BJ (cell line): ENCODE measurements around the gene HECW1. TPM values are rescaled to one million over a fixed set of nuclear protein-coding genes. Genes with fewer than 3 reads are reported as not detected.

Source experiments
- CTCF ChIA-PET: fragments of 350-600 bp; formaldehyde crosslinking; extraction: SDS; loops from one replicate; lab custom pipeline; 2021; ENCODE audit warnings: antibody characterized with exemption, inconsistent platforms; lab: Yijun Ruan, JAX
- POLR2A ChIA-PET: fragments of 300-600 bp; sonication (Branson Sonifier 250); formaldehyde crosslinking; extraction: SDS; loops from one replicate; lab custom pipeline; 2021; ENCODE audit warnings: antibody characterized with exemption; lab: Charles Lee
- DNase-seq: peaks from one replicate; pipeline ENCODE4 v3.0.0-alpha.2; 2011; ENCODE audit warnings: low read depth
- H3K27me3 ChIP-seq: 2 replicates; pipeline ENCODE4 v1.6.0; 2011; ENCODE audit warnings: low read length; ENCODE audit not compliant: control insufficient read depth, insufficient read depth
- H3K36me3 ChIP-seq: 2 replicates; pipeline ENCODE4 v1.5.1; 2011; ENCODE audit warnings: low read length; ENCODE audit not compliant: control insufficient read depth, insufficient read depth
- H3K4me3 ChIP-seq: 2 replicates; pipeline ENCODE4 v1.5.1; 2011; ENCODE audit warnings: low read depth, mild to moderate bottlenecking, control low read depth, low read length
- polyA plus RNA-seq: library from polyadenylated mRNA; depleted of rRNA; stranded (reverse); fragments of >200 nt; gene quantifications from 2 replicates; pipeline ENCODE4 v1.2.3, GENCODE V29; 2011
- TF ChIP-seq, protein P1 (sequence below): IDR thresholded peaks from 2 replicates; pipeline ENCODE4 v1.5.1; 2011; ENCODE audit warnings: low read depth, mild to moderate bottlenecking, control low read depth, inconsistent platforms, low read length, moderate library complexity; ENCODE audit not compliant: insufficient read depth

The HECW1 gene
- polyA plus RNA-seq, 1 experiment, result 2.9 TPM

DNA sequence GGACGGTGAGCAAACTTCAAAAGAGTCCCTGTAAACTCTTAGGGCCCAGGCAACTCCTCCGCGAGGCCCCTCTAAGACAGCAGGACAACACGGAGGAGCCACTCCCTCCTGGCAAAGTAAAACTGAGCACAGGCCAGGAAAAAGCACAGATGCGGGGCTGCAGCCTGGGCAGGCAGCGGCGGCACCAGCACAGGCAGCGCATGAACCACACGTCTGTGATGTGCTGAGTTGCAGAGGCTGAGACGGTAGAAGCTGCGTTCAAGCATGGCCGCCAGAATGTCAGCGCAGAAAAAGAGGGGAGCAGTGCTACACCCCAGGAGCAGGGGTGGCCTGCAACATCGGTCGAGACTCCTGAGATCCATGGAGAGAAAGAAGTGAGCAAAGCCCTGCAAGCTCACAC, 424.3 kb downstream of the HECW1 start:
- no peaks in the 10 kb centered on the region for H3K36me3 ChIP-seq
- no peak overlapping the region for H3K4me3 ChIP-seq
- CTCF ChIA-PET, result interaction anchor here (0.6 to 0.7 kb wide), 2 partner anchors 46 to 142 kb away, joined by 3 read pairs; partner anchors contain the start of gene STK17A
- DNase-seq, result no peak
- POLR2A ChIA-PET, result no interaction called here
- TF ChIP-seq, protein P1, sequence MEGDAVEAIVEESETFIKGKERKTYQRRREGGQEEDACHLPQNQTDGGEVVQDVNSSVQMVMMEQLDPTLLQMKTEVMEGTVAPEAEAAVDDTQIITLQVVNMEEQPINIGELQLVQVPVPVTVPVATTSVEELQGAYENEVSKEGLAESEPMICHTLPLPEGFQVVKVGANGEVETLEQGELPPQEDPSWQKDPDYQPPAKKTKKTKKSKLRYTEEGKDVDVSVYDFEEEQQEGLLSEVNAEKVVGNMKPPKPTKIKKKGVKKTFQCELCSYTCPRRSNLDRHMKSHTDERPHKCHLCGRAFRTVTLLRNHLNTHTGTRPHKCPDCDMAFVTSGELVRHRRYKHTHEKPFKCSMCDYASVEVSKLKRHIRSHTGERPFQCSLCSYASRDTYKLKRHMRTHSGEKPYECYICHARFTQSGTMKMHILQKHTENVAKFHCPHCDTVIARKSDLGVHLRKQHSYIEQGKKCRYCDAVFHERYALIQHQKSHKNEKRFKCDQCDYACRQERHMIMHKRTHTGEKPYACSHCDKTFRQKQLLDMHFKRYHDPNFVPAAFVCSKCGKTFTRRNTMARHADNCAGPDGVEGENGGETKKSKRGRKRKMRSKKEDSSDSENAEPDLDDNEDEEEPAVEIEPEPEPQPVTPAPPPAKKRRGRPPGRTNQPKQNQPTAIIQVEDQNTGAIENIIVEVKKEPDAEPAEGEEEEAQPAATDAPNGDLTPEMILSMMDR, result no peak
- peaks cover 9% of the 10 kb centered on the region for H3K27me3 ChIP-seq

DNA sequence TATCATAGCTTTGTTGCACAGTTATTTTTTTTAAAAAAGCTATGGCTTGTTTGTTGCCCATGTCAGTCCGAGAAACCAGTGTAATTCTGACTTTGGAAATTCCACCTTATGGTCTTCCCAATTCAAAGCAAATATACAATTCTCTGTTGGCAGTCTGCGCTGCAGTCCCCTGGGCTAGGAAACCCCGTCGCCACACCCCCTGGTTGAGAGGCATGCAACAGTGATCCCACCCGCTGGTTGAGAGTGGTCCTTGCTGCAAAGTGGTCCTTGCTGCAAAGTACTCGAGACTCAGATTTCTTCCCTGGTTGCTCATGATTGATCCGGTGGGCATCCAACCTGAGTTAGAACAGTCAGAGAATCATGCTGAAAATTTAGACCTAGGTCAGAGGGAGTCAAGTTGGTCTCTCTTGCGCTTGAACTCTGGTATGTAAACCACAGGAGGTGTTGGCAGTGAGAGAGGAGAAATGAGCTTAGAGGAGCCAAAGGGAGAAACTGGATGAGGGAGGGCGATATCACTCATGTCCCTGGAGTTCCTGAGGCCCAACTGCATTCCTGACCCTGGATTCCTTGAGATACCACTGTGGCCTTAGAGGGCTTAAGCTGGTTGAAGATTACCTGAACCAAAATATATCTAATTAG, 425.4 kb downstream of the HECW1 start:
- H3K36me3 ChIP-seq, result no peaks in the 10 kb centered on the region
- ChIA-PET POLR2A (no interaction called here), CTCF (interaction anchor here (0.6 to 1.2 kb wide), 4 partner anchors 14 to 143 kb away, joined by 3 to 4 read pairs (median 3); no protein-coding TSS in a partner anchor)
- no peak for DNase-seq
- H3K4me3 ChIP-seq, result no peak overlapping the region
- TF ChIP-seq, protein P1, result no peak
- H3K27me3 ChIP-seq, result peaks cover 5% of the 10 kb centered on the region

DNA sequence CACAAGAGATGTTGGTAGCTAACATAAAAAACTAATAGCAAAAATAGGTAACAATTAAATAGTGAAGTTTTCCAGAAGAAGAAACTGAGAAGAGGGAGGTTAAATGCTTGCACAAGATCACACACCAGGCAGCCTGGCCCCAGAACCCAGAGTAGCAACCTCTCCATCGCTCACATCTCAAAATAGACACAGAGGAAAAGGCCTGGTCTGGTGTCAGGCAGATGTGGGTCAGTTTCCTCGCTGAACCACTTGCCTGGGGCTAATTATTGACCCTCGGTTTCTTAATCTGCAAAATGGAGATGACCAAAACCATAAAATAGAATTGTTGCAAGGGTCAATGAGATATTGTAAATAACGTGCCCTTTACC, 425.9 kb downstream of the HECW1 start:
- Histone ChIP-seq H3K36me3 (no peaks in the 10 kb centered on the region), H3K27me3 (peaks cover 5% of the 10 kb centered on the region), H3K4me3 (no peak overlapping the region)
- TF ChIP-seq, protein P1, result no peak
- ChIA-PET CTCF (interaction anchor here (0.6 to 1.2 kb wide), 2 partner anchors 14 to 18 kb away, joined by 3 read pairs; no protein-coding TSS in a partner anchor), POLR2A (no interaction called here)
- no peak for DNase-seq

DNA sequence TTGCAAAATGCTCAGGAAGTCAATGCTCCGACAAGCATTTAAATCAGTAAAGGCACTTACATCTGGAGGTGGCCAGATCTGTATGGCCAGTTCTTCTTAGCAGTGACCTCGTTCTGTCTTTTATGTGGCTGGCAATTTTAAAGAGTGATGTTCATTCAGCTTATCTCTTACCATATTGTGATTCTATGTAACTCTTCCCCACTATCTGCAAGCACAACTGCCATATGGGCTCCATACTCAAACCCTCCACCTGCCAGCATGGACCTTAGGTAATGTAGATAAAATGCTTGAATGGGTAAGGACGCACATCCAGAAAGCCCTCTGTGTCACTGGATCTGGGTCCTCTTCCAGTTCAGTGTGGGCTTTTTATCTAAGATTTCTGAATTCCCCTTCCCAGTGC, 428.0 kb downstream of the HECW1 start:
- TF ChIP-seq, protein P1, result no peak
- H3K4me3 ChIP-seq, result no peak overlapping the region
- POLR2A ChIA-PET, result no interaction called here
- no peaks in the 10 kb centered on the region for H3K36me3 ChIP-seq
- peaks cover 5% of the 10 kb centered on the region for H3K27me3 ChIP-seq
- CTCF ChIA-PET, result no interaction called here
- no peak for DNase-seq

DNA sequence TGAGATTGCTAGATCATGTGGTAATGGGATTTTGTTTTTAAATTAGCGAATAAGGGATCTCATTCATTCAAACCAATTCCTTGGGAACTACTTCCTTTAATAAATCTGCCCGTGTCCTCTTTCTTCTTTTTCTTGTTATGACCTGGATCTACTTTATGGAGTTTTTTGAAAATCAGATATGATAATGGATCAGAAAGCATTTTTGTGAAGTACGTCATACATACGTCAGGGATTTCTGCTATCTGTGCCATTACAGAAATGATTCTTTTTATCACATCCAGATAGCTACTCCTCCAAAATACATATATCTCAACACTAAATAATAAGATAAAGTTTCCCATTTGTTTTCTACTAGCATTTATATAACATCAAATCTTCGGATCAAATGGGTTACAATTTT, 430.3 kb downstream of the HECW1 start:
- no peak for DNase-seq
- ChIA-PET POLR2A (no interaction called here), CTCF (no interaction called here)
- TF ChIP-seq, protein P1, result no peak
- H3K36me3 ChIP-seq, result no peaks in the 10 kb centered on the region
- H3K4me3 ChIP-seq, result no peak overlapping the region
- peaks cover 5% of the 10 kb centered on the region for H3K27me3 ChIP-seq
